Endothelial cell of umbilical vein (primary cell): ENCODE results near the gene MVB12B. TPM values are rescaled to one million over a fixed set of nuclear protein-coding genes. Genes with fewer than 3 reads are reported as not detected.

Source experiments
- BruUV-seq: library from RNA; stranded (reverse); fragments of 400-500 nt; replicated peaks from 2 replicates; lab custom pipeline; 2021; lab: Mats Ljungman, UMichigan
- CTCF ChIA-PET: fragments of 300-600, 350-600 bp; sonication (Branson Sonifier 250); formaldehyde crosslinking; loops from one replicate; lab custom pipeline; 2021; ENCODE audit warnings: antibody characterized with exemption, inconsistent platforms; lab: Charles Lee
- POLR2A ChIA-PET: fragments of 300-600, 350-600 bp; sonication (Branson Sonifier 250); formaldehyde crosslinking; loops from one replicate; lab custom pipeline; 2021; ENCODE audit warnings: antibody characterized with exemption, inconsistent platforms; lab: Charles Lee
- DNase-seq: peaks from one replicate; pipeline ENCODE4 v3.0.0-alpha.2; 2011; ENCODE audit warnings: low read depth, low spot score
- FAIRE-seq: peaks from 2 replicates; lab custom pipeline; 2011; peaks lifted over from hg19 to GRCh38; lab: Jason Lieb, UNC
- H2AFZ ChIP-seq: 2 replicates; pipeline ENCODE4 v1.6.0; 2012; ENCODE audit warnings: low read depth, low read length, control low read depth, inconsistent platforms
- H3K27ac ChIP-seq: 2 replicates; pipeline ENCODE4 v1.5.1; 2011; ENCODE audit warnings: low read depth, mild to moderate bottlenecking, control low read depth, low read length, moderate library complexity; ENCODE audit not compliant: insufficient read depth
- H3K27me3 ChIP-seq, 2 experiments: 2 replicates each; pipeline versions ENCODE4 v1.6.0 to v1.6.1; 2011; ENCODE audit warnings: low read length in 2 of 2, mixed read lengths in 1 of 2; ENCODE audit not compliant: control insufficient read depth in 2 of 2, insufficient read depth in 2 of 2
- H3K36me3 ChIP-seq, 2 experiments: 2 replicates in 1 of 2; 3 replicates in 1 of 2; pipeline ENCODE4 v1.5.1; 2011; ENCODE audit warnings: low read length in 2 of 2, mild to moderate bottlenecking in 1 of 2, moderate library complexity in 1 of 2; ENCODE audit not compliant: control insufficient read depth in 2 of 2, insufficient read depth in 2 of 2; ENCODE audit errors: extremely low read depth in 1 of 2
- H3K4me1 ChIP-seq: 3 replicates; pipeline ENCODE4 v1.5.1; 2011; ENCODE audit warnings: mild to moderate bottlenecking, low read length; ENCODE audit not compliant: control insufficient read depth, insufficient read depth; ENCODE audit errors: extremely low read depth
- H3K4me2 ChIP-seq: 2 replicates; pipeline ENCODE4 v1.6.1; 2011; ENCODE audit warnings: low read length, control low read depth, mixed read lengths; ENCODE audit not compliant: insufficient read depth
- H3K4me3 ChIP-seq, 3 experiments: fragments of 200-600 bp in 1 of 3; sonication (generic), shearing (Covaris generic) in 1 of 3; replicated peaks in 1 of 3; 2 replicates each; pipeline ENCODE4 v1.5.1; 2011 to 2016; ENCODE audit warnings: control low read depth in 3 of 3, low read length in 3 of 3, mild to moderate bottlenecking in 2 of 3, inconsistent platforms in 1 of 3, low read depth in 1 of 3, moderate library complexity in 1 of 3; ENCODE audit not compliant: insufficient read depth in 1 of 3
- H3K79me2 ChIP-seq: 2 replicates; pipeline ENCODE4 v1.6.0; 2012; ENCODE audit warnings: low read length, inconsistent platforms; ENCODE audit not compliant: control insufficient read depth, insufficient read depth
- H3K9ac ChIP-seq: replicated peaks from 2 replicates; pipeline ENCODE3; 2011; ENCODE audit warnings: low read length, control low read depth; ENCODE audit not compliant: insufficient read depth; ENCODE audit errors: extremely low read depth
- H3K9me1 ChIP-seq: replicated peaks from 3 replicates; pipeline ENCODE4 v1.6.0; 2011; ENCODE audit warnings: mild to moderate bottlenecking, low read length; ENCODE audit not compliant: control insufficient read depth, insufficient read depth; ENCODE audit errors: extremely low read depth
- H3K9me3 ChIP-seq: replicated peaks from 2 replicates; pipeline ENCODE4 v1.5.1; 2012; ENCODE audit warnings: low read length, inconsistent platforms; ENCODE audit not compliant: control insufficient read depth, insufficient read depth
- H4K20me1 ChIP-seq: replicated peaks from 2 replicates; pipeline ENCODE3; 2011; ENCODE audit warnings: mild to moderate bottlenecking, low read length; ENCODE audit not compliant: control insufficient read depth, insufficient read depth; ENCODE audit errors: extremely low read depth
- EZH2 ChIP-seq: IDR thresholded peaks from 2 replicates; pipeline ENCODE4 v1.6.1; 2012; ENCODE audit warnings: borderline replicate concordance, low read depth, mild to moderate bottlenecking, moderate library complexity, low read length, inconsistent platforms; ENCODE audit not compliant: severe bottlenecking
- FOS ChIP-seq: IDR thresholded peaks from 2 replicates; pipeline ENCODE4 v1.6.1; 2011; ENCODE audit warnings: mild to moderate bottlenecking, low read length, moderate library complexity, borderline replicate concordance; ENCODE audit not compliant: insufficient read depth
- GATA2 ChIP-seq: IDR thresholded peaks from 2 replicates; pipeline ENCODE4 v1.7.0; 2011; ENCODE audit warnings: low read depth, mild to moderate bottlenecking, moderate library complexity, mixed read lengths, low read length; ENCODE audit not compliant: insufficient read length, insufficient read depth
- JUN ChIP-seq: IDR thresholded peaks from 2 replicates; pipeline ENCODE4 v1.6.1; 2011; ENCODE audit warnings: borderline replicate concordance, low read depth; ENCODE audit not compliant: insufficient read length, insufficient read depth
- MAX ChIP-seq: IDR thresholded peaks from 2 replicates; pipeline ENCODE4 v1.6.1; 2011; ENCODE audit not compliant: insufficient read depth, insufficient read length
- MYC ChIP-seq: IDR thresholded peaks from one replicate; pipeline ENCODE4 v1.6.1; 2011; ENCODE audit warnings: mild to moderate bottlenecking, low read depth, low read length
- POLR2A ChIP-seq: IDR thresholded peaks from 2 replicates; pipeline ENCODE4 v1.6.1; 2012; ENCODE audit warnings: low read depth, mild to moderate bottlenecking, control low read depth, low read length
- POLR2AphosphoS5 ChIP-seq: IDR thresholded peaks from 2 replicates; pipeline ENCODE4 v1.6.1; 2012; ENCODE audit warnings: low read depth, mild to moderate bottlenecking, control low read depth, low read length, moderate library complexity; ENCODE audit not compliant: insufficient read depth
- dilution Hi-C: fragments of 300-500 bp; cut with MboI; formaldehyde crosslinking; loops from one replicate; pipeline ENCODE4 v1.15.0; 2019; ENCODE audit warnings: low sequenced_read_pairs; ENCODE audit not compliant: extremely low pct_ligation_motif_present
- intact Hi-C: fragments of 100-400 bp; cut with micrococcal nuclease; formaldehyde crosslinking; loops from one replicate; pipeline ENCODE4 v1.10.0; 2022
- polyA plus RNA-seq, 4 experiments: library from polyadenylated mRNA; depleted of rRNA in 3 of 4; stranded (reverse) in 3 of 4; unstranded in 1 of 4; fragments of >200 nt; gene quantifications; 2 replicates each; pipeline versions ENCODE4 v1.2.1 to v1.2.3, GENCODE V29; 2011 to 2012; ENCODE audit warnings: missing spikeins in 1 of 4
- total RNA-seq: library from RNA; stranded (reverse); gene quantifications from 2 replicates; pipeline ENCODE4 v1.2.3, GENCODE V29; 2021
- TF ChIP-seq, protein P1 (sequence below), 2 donors: IDR thresholded peaks; 1 replicate in 1 of 2; 2 replicates in 1 of 2; pipeline ENCODE4 v1.5.1; 2011; ENCODE audit warnings: low read length in 2 of 2, mild to moderate bottlenecking in 2 of 2, moderate library complexity in 2 of 2, control low read depth in 1 of 2, inconsistent platforms in 1 of 2, low read depth in 1 of 2; ENCODE audit not compliant: insufficient read depth in 1 of 2; ENCODE audit errors: extremely low read depth in 1 of 2

Gene MVB12B
- total and polyA plus RNA-seq, 2 donors (not counting 3 experiments of a cell fraction or from before 2014, with no cell fraction given): 6.6 to 17.3 TPM

DNA sequence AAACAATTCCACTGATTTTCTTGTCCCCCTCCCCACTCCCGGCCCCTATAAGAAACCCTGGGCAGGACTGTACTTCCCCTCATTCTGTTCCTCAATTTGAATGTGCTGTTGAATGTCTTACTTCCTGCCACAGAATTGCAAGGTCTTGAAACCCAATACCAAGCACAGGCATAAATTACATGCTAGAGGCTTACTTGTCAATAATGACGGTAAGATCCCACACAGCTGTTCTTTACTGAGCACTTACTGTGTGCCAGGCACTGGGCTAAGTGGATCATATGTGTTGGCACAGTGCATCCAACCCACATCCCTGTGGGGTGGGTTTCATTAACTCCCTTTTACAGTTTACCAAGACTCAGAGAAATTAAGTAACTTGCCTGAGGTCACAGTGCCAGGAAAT, 63.4 kb downstream of the MVB12B start:
- Histone ChIP-seq H3K36me3 (peaks cover 0 to 3% of the 10 kb centered on the region in 2 experiments), H3K79me2 (no peaks in the 10 kb centered on the region), H3K27me3 (no peaks in the 10 kb centered on the region), H3K4me2 (no peak overlapping the region), H3K9ac (no peak overlapping the region), H3K9me1 (no peaks in the 10 kb centered on the region), H3K27ac (no peak overlapping the region), H3K4me3 (no peak overlapping the region), H3K9me3 (no peaks in the 10 kb centered on the region), H3K4me1 (peaks cover 22% of the 10 kb centered on the region), H4K20me1 (no peaks in the 10 kb centered on the region), H2AFZ (no peak overlapping the region)
- ChIA-PET POLR2A (no interaction called here), CTCF (interaction anchor here (0.8 to 1.4 kb wide), 3 partner anchors 9 to 37 kb away, joined by 3 read pairs; no protein-coding TSS in a partner anchor)
- BruUV-seq: no TSS peak
- intact Hi-C loops: loop anchor here (10.0 kb wide), 1 partner anchor 985 kb away; no protein-coding TSS in a partner anchor
- FAIRE-seq: no peak
- dilution Hi-C loops: no loop called here
- DNase-seq: no peak
- TF ChIP-seq EZH2 (no peak), MYC (no peak), JUN (no peak), FOS (no peak), POLR2A (no peak), GATA2 (no peak), MAX (no peak), POLR2AphosphoS5 (no peak)
- TF ChIP-seq, protein P1, sequence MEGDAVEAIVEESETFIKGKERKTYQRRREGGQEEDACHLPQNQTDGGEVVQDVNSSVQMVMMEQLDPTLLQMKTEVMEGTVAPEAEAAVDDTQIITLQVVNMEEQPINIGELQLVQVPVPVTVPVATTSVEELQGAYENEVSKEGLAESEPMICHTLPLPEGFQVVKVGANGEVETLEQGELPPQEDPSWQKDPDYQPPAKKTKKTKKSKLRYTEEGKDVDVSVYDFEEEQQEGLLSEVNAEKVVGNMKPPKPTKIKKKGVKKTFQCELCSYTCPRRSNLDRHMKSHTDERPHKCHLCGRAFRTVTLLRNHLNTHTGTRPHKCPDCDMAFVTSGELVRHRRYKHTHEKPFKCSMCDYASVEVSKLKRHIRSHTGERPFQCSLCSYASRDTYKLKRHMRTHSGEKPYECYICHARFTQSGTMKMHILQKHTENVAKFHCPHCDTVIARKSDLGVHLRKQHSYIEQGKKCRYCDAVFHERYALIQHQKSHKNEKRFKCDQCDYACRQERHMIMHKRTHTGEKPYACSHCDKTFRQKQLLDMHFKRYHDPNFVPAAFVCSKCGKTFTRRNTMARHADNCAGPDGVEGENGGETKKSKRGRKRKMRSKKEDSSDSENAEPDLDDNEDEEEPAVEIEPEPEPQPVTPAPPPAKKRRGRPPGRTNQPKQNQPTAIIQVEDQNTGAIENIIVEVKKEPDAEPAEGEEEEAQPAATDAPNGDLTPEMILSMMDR (IDR thresholded peaks at IDR 0.05; ENCODE audit: extremely low read depth in 1 of 2, insufficient read depth in 1 of 2, low read depth in 1 of 2, low read length in 2 of 2): no peak
